ENCODE data around the gene RASSF7. TPM values are rescaled to one million over a fixed set of nuclear protein-coding genes. Genes with fewer than 3 reads are reported as not detected.

The RASSF7 gene
- total RNA-seq, 2 donors from 2014 or later: 7.3 to 20.6 TPM

GRCh38 chr11:603154-603553 is 42.4 kb downstream of the RASSF7 start:
- H3K27me3 ChIP-seq (replicated peaks; ENCODE audit: insufficient read depth): no peaks in the 10 kb centered on the region
- no peak overlapping the region for H3K27ac ChIP-seq
- ATAC-seq (ENCODE audit: insufficient number of reproducible peaks, low FRiP score, low read depth) (no peak), DNase-seq (ENCODE audit: low spot score) (no peak)
- no peaks in the 10 kb centered on the region for H3K4me1 ChIP-seq (ENCODE audit: control insufficient read depth in 1 of 2, low read depth in 2 of 2)
- H3K36me3 ChIP-seq: peaks cover 76% of the 10 kb centered on the region
- TF ChIP-seq CTCF (IDR thresholded peaks at IDR 0.05): no peak
- H3K4me3 ChIP-seq: no peak overlapping the region
- H3K9me3 ChIP-seq: no peaks in the 10 kb centered on the region

- no peak overlapping the region for H3K4me3 ChIP-seq
- ATAC-seq (ENCODE audit: insufficient number of reproducible peaks, low FRiP score, low read depth) (no peak), DNase-seq (ENCODE audit: low spot score) (no peak)
- H3K27me3 ChIP-seq (replicated peaks; ENCODE audit: insufficient read depth): no peaks in the 10 kb centered on the region
- no peak overlapping the region for H3K27ac ChIP-seq
- peaks cover 84% of the 10 kb centered on the region for H3K36me3 ChIP-seq
- H3K9me3 ChIP-seq: no peaks in the 10 kb centered on the region
- no peak for TF ChIP-seq CTCF (IDR thresholded peaks at IDR 0.05)
- H3K4me1 ChIP-seq (ENCODE audit: control insufficient read depth in 1 of 2, low read depth in 2 of 2): no peaks in the 10 kb centered on the region
These were observed 44.7 kb downstream of the RASSF7 start for GRCh38 chr11:605286-606129.

- Histone ChIP-seq H3K4me3 (no peak overlapping the region), H3K36me3 (peaks cover 90% of the 10 kb centered on the region), H3K4me1 (ENCODE audit: control insufficient read depth in 1 of 2, low read depth in 2 of 2) (no peaks in the 10 kb centered on the region), H3K27me3 (replicated peaks; ENCODE audit: insufficient read depth) (no peaks in the 10 kb centered on the region), H3K27ac (no peak overlapping the region), H3K9me3 (no peaks in the 10 kb centered on the region)
- ATAC-seq (ENCODE audit: insufficient number of reproducible peaks, low FRiP score, low read depth): no peak
- no peak for DNase-seq (ENCODE audit: low spot score)
- no peak for TF ChIP-seq CTCF (IDR thresholded peaks at IDR 0.05)
These were observed 45.5 kb downstream of the RASSF7 start for GRCh38 chr11:606245-606644.

GRCh38 chr11:607020-607780 is 46.4 kb downstream of the RASSF7 start:
- ATAC-seq (ENCODE audit: insufficient number of reproducible peaks, low FRiP score, low read depth) (no peak), DNase-seq (ENCODE audit: low spot score) (no peak)
- no peaks in the 10 kb centered on the region for H3K4me1 ChIP-seq (ENCODE audit: control insufficient read depth in 1 of 2, low read depth in 2 of 2)
- no peak overlapping the region for H3K4me3 ChIP-seq
- TF ChIP-seq CTCF (IDR thresholded peaks at IDR 0.05): no peak
- no peaks in the 10 kb centered on the region for H3K9me3 ChIP-seq
- peaks cover 89% of the 10 kb centered on the region for H3K36me3 ChIP-seq
- no peaks in the 10 kb centered on the region for H3K27me3 ChIP-seq (replicated peaks; ENCODE audit: insufficient read depth)
- H3K27ac ChIP-seq: no peak overlapping the region

GRCh38 chr11:607971-608659 is 47.3 kb downstream of the RASSF7 start:
- no peaks in the 10 kb centered on the region for H3K9me3 ChIP-seq
- H3K27ac ChIP-seq: no peak overlapping the region
- DNase-seq (ENCODE audit: low spot score) (no peak), ATAC-seq (ENCODE audit: insufficient number of reproducible peaks, low FRiP score, low read depth) (no peak)
- H3K27me3 ChIP-seq (replicated peaks; ENCODE audit: insufficient read depth): no peaks in the 10 kb centered on the region
- H3K36me3 ChIP-seq: peaks cover 94% of the 10 kb centered on the region
- no peak for TF ChIP-seq CTCF (IDR thresholded peaks at IDR 0.05)
- H3K4me1 ChIP-seq (ENCODE audit: control insufficient read depth in 1 of 2, low read depth in 2 of 2): no peaks in the 10 kb centered on the region
- no peak overlapping the region for H3K4me3 ChIP-seq
